ENCODE measurements around the gene MKNK1. TPM values are rescaled to one million over a fixed set of nuclear protein-coding genes. Genes with fewer than 3 reads are reported as not detected.
"Not testable (repeated sequence)": the region's sequence is repeated elsewhere in the genome, so short reads cannot be mapped to it uniquely, and the experiment has no call there.

The MKNK1 gene
- 10 to 100 TPM; 23.0 to 42.1 (median 34.5) TPM for total RNA-seq

DNA sequence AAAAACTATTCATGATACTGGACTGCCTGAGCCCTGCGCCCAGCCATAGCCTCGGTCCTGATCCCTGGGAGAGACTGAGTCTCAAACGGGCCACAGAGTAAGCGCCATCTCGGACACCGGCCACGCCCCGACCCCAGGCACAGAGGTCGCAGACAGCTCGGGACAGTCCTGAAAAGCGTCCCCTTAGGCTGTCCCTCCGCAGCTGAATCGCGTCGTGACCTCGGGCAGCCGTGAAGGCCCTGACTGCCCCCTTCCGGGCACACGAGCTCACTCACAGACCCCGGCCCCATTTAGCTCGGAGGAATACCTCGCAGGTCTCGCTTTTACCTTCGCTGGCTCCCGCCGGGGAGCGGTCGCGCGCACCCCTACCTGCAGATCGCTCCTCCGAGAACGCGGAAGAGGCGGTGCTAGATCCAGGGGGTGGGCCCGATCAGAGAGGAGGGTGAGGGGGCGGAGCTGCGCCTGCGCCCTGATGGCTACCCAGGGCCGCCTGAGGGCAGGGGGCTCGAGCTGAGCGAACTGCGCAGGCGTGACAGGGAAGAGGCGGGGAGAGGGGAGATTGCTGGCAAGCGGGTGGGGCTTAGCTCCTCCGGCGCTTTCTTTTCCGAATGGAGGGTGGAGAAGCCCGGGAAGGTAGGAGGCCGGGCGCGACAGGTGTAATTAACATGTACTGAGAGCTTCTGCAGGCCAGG lies at the start of gene MKNK1:
Gene MKNK1, minus strand, starts transcription at position 411 of the 692 bp plus-strand sequence. CDS start 20,941 bp downstream, outside the sequence.
- peaks cover 0 to 72% (median 20%) of the 10 kb centered on the region in 3 donors for H3K4me1 ChIP-seq
- H3K36me3 ChIP-seq, result peaks cover 0 to 17% of the 10 kb centered on the region in 2 donors
- peak within 1 kb of the TSS; percentile 70 to 90 (median 87) for H3K27ac ChIP-seq
- H3K4me3 ChIP-seq, result peak within 1 kb of the TSS; percentile 92 to 99
- TF ChIP-seq EP300 (IDR thresholded peaks at IDR 0.05), result no peak
- TF ChIP-seq POLR2A (IDR thresholded peaks at IDR 0.05), result peak; percentile 83 to 88
- TF ChIP-seq, protein P1, sequence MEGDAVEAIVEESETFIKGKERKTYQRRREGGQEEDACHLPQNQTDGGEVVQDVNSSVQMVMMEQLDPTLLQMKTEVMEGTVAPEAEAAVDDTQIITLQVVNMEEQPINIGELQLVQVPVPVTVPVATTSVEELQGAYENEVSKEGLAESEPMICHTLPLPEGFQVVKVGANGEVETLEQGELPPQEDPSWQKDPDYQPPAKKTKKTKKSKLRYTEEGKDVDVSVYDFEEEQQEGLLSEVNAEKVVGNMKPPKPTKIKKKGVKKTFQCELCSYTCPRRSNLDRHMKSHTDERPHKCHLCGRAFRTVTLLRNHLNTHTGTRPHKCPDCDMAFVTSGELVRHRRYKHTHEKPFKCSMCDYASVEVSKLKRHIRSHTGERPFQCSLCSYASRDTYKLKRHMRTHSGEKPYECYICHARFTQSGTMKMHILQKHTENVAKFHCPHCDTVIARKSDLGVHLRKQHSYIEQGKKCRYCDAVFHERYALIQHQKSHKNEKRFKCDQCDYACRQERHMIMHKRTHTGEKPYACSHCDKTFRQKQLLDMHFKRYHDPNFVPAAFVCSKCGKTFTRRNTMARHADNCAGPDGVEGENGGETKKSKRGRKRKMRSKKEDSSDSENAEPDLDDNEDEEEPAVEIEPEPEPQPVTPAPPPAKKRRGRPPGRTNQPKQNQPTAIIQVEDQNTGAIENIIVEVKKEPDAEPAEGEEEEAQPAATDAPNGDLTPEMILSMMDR (IDR thresholded peaks at IDR 0.05), result peak in 2 of 4 experiments; percentile 21 to 37
- TF ChIP-seq POLR2AphosphoS5 (IDR thresholded peaks at IDR 0.05), result peak; percentile 90
- WGBS, 2 donors (ENCODE audit: low coverage in 1 of 2), result 1 to 2% methylated on average over 10 to 22 of the region's 53 CpGs
- H3K9me3 ChIP-seq, result no peaks in the 10 kb centered on the region
- peak; percentile 99 for ATAC-seq
- no peaks in the 10 kb centered on the region for H3K27me3 ChIP-seq

DNA sequence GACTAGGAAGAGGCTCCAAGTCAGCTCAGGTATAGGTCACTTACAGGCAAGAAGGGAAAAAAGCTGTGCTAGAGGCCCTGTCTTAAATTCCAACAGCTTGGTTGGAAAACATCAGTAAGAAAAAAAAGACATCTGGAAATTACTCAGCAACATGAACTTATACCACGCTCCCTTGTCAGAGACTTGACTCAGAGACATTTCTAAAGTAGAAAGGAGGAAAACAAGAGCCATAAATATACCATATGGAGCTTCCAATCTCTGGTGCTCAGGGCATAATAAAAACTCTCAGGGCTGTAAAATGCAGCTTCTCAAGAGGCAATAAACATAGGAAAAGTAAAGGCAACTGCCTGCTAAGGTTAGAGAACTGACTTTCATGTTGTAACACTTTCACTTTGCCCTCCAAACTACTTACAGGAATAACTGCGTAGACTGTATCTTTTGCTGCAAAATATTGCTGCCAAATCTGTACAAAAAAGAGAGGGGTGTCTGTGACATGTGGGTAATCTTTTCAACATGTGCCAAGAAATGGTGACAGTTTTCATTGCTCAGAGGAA lies 49.4 kb upstream of the MKNK1 start:
- Histone ChIP-seq H3K36me3 (peaks cover 0 to 82% of the 10 kb centered on the region in 2 donors), H3K27me3 (no peaks in the 10 kb centered on the region), H3K27ac (peak overlapping the region; percentile 40 to 73 (median 54)), H3K4me1 (peaks cover 4 to 29% (median 9%) of the 10 kb centered on the region in 3 donors), H3K4me3 (peak overlapping the region in 1 of 2 donors; percentile 21), H3K9me3 (peaks cover 0 to 12% (median 0%) of the 10 kb centered on the region in 3 donors)
- WGBS, 2 donors (ENCODE audit: low coverage in 1 of 2), result 29 to 37% methylated on average over 1 to 2 of the region's 2 CpGs
- TF ChIP-seq EP300 (IDR thresholded peaks at IDR 0.05), result no peak
- no peak for TF ChIP-seq POLR2AphosphoS5 (IDR thresholded peaks at IDR 0.05)
- no peak for ATAC-seq

DNA sequence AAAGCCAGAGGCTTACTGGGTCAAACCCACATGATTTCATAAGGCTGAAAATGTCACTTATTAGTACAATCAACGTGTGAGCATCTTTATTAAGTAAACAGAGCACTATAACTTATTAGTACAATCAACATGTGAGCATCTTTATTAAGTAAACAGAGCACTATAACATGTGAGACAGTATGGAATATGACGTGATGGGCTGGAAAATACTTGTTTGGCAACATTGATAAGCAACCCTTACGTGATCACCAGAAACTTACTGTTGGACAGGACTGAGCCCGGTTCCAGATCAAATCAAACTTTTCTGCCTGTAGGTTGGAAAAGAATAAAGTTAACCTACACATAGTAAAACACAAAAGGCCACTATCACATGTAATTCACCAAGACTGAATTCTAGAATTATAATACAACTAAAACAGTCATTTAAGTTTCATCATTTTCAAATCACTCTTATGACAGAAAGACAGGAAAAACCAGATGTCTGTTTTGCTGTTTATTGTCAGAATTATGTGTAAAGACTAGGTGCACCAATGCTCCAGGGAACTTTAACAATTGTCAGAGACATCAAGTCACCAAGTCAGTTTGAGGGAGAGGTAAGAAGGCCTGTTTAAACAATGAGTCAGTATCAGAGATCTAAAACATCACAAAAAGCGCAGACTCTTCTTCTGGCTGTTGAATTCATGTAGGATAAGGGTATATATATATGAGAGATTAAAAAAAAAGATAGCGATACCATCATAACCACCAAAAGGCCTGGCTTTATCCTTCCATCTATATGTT lies 48.4 kb upstream of the MKNK1 start:
- Histone ChIP-seq H3K27me3 (no peaks in the 10 kb centered on the region), H3K36me3 (peaks cover 0 to 82% of the 10 kb centered on the region in 2 donors), H3K4me3 (no peak overlapping the region), H3K4me1 (peaks cover 4 to 29% (median 9%) of the 10 kb centered on the region in 3 donors), H3K27ac (peak overlapping the region in 3 of 4 donors; percentile 41 to 73 (median 67)), H3K9me3 (peaks cover 0 to 12% (median 0%) of the 10 kb centered on the region in 3 donors)
- no peak for ATAC-seq
- TF ChIP-seq EP300 (IDR thresholded peaks at IDR 0.05) (no peak), POLR2A (IDR thresholded peaks at IDR 0.05) (no peak), POLR2AphosphoS5 (IDR thresholded peaks at IDR 0.05) (no peak)
- TF ChIP-seq, protein P1 (IDR thresholded peaks at IDR 0.05), result no peak
- WGBS, 2 donors (ENCODE audit: low coverage in 1 of 2), result 68 to 70% methylated on average over 6 of the region's 6 CpGs

DNA sequence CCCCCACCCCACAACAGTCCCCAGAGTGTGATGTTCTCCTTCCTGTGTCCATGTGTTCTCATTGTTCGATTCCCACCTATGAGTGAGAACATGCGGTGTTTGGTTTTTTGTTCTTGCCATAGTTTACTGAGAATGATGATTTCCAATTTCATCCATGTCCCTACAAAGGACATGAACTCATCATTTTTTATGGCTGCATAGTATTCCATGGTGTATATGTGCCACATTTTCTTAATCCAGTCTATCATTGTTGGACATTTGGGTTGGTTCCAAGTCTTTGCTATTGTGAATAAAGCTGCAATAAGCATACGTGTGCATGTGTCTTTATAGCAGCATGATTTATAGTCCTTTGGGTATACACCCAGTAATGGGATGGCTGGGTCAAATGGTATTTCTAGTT lies 47.1 kb upstream of the MKNK1 start:
- H3K9me3 ChIP-seq, result peaks cover 0 to 12% (median 0%) of the 10 kb centered on the region in 3 donors
- ATAC-seq, H3K4me3 ChIP-seq, H3K27ac ChIP-seq, H3K27me3 ChIP-seq: not testable (repeated sequence)
- H3K36me3 ChIP-seq, result peaks cover 0 to 75% of the 10 kb centered on the region in 2 donors
- no CpG with 5 or more reads among the region's 3 CpGs for WGBS, 2 donors (ENCODE audit: low coverage in 1 of 2)
- H3K4me1 ChIP-seq, result peaks cover 4 to 27% (median 5%) of the 10 kb centered on the region in 3 donors

DNA sequence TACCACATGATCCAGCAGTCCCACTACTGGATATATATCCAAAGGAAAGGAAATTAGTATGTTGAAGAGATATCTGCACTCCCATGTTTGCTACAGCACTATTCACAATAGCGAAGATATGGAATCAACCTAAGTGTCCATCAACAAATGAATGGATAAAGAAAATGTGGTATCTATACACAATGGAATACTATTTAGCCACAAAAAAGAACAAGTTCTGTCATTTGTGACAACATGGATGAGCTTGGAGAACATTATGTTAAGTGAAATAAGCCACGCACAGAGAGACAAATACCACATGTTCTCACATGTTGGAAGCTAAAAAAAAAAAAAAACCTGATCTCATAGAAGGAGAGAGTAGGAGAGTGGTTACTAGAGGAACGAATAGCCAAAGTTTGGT lies 46.4 kb upstream of the MKNK1 start:
- Histone ChIP-seq H3K4me3 (no peak overlapping the region), H3K27ac (no peak overlapping the region), H3K4me1 (peaks cover 0 to 25% (median 5%) of the 10 kb centered on the region in 3 donors), H3K27me3 (no peaks in the 10 kb centered on the region), H3K9me3 (peaks cover 0 to 12% (median 0%) of the 10 kb centered on the region in 3 donors), H3K36me3 (peaks cover 0 to 69% of the 10 kb centered on the region in 2 donors)
- WGBS, 2 donors (ENCODE audit: low coverage in 1 of 2), result 95 to 100% methylated on average over 1 to 3 of the region's 3 CpGs
- TF ChIP-seq POLR2A (IDR thresholded peaks at IDR 0.05), result no peak
- no peak for TF ChIP-seq POLR2AphosphoS5 (IDR thresholded peaks at IDR 0.05)
- TF ChIP-seq, protein P1 (IDR thresholded peaks at IDR 0.05), result no peak
- TF ChIP-seq EP300 (IDR thresholded peaks at IDR 0.05), result no peak
- ATAC-seq, result no peak
